GM23248 (cell line): ENCODE data around the gene SPOCK3. TPM values are rescaled to one million over a fixed set of nuclear protein-coding genes. Genes with fewer than 3 reads are reported as not detected.
"Not testable (repeated sequence)": the region's sequence is repeated elsewhere in the genome, so short reads cannot be mapped to it uniquely, and the experiment has no call there.

ENCODE experiments used
- DNase-seq: peaks from one replicate; pipeline ENCODE4 v3.0.0-alpha.2; 2015
- H2AFZ ChIP-seq: fragments of 200-600 bp; sonication (generic); 2 replicates; pipeline ENCODE4 v1.6.1; 2016; ENCODE audit warnings: antibody characterized with exemption
- H3F3A ChIP-seq: fragments of 200-600 bp; sonication (generic); 2 replicates; pipeline ENCODE4 v1.6.1; 2016; ENCODE audit warnings: mild to moderate bottlenecking, antibody characterized with exemption, mixed run types; ENCODE audit not compliant: insufficient read depth
- H3K27ac ChIP-seq: fragments of 200-600 bp; sonication (generic); 2 replicates; pipeline ENCODE4 v1.5.1; 2016; ENCODE audit warnings: mild to moderate bottlenecking
- H3K27me3 ChIP-seq: fragments of 200-600 bp; sonication (generic); replicated peaks from 2 replicates; pipeline ENCODE4 v1.6.1; 2016; ENCODE audit warnings: mild to moderate bottlenecking; ENCODE audit not compliant: insufficient read depth
- H3K36me3 ChIP-seq: fragments of 200-600 bp; sonication (generic); 2 replicates; pipeline ENCODE4 v1.6.1; 2016; ENCODE audit warnings: low read depth, mild to moderate bottlenecking
- H3K4me1 ChIP-seq: fragments of 200-600 bp; sonication (generic); 2 replicates; pipeline ENCODE4 v1.6.1; 2016; ENCODE audit warnings: mild to moderate bottlenecking; ENCODE audit not compliant: insufficient read depth
- H3K4me2 ChIP-seq: fragments of 200-600 bp; sonication (generic); one replicate; pipeline ENCODE4 v1.6.1; 2016; ENCODE audit warnings: mild to moderate bottlenecking; ENCODE audit not compliant: unreplicated experiment
- H3K4me3 ChIP-seq: fragments of 200-600 bp; sonication (generic); 2 replicates; pipeline ENCODE4 v1.5.1; 2016; ENCODE audit warnings: mild to moderate bottlenecking
- H3K79me2 ChIP-seq: fragments of 200-600 bp; sonication (generic); 2 replicates; pipeline ENCODE4 v1.6.1; 2016; ENCODE audit warnings: mild to moderate bottlenecking; ENCODE audit not compliant: insufficient read depth
- H3K9ac ChIP-seq: fragments of 200-600 bp; sonication (generic); 2 replicates; pipeline ENCODE4 v1.6.1; 2016; ENCODE audit warnings: mild to moderate bottlenecking
- H3K9me2 ChIP-seq: fragments of 200-600 bp; sonication (generic); 2 replicates; pipeline ENCODE4 v1.6.1; 2016; ENCODE audit warnings: mixed run types, mild to moderate bottlenecking, moderate library complexity; ENCODE audit not compliant: insufficient read depth
- H3K9me3 ChIP-seq: fragments of 200-600 bp; sonication (generic); one replicate; pipeline ENCODE4 v1.6.1; 2017; ENCODE audit warnings: low read depth
- H4K20me1 ChIP-seq: fragments of 200-600 bp; sonication (generic); 2 replicates; pipeline ENCODE4 v1.6.0; 2016; ENCODE audit not compliant: insufficient read depth
- EZH2 ChIP-seq: fragments of 200-600 bp; sonication (generic); IDR thresholded peaks from 2 replicates; pipeline ENCODE4 v1.6.1; 2018; ENCODE audit warnings: antibody characterized with exemption, mild to moderate bottlenecking; ENCODE audit not compliant: insufficient read depth, poor library complexity, severe bottlenecking
- EZH2phosphoT487 ChIP-seq: fragments of 200-600 bp; sonication (generic); IDR thresholded peaks from 2 replicates; pipeline ENCODE4 v1.6.1; 2018; ENCODE audit warnings: antibody characterized with exemption, moderate library complexity, mild to moderate bottlenecking, low read depth; ENCODE audit not compliant: insufficient read depth
- WGBS, 2 experiments: methylation state at CpG; one replicate each; pipeline ENCODE4 v1.1.6; 2015 to 2017; ENCODE audit warnings: low lambda C conversion rate in 2 of 2, low coverage in 1 of 2; ENCODE audit errors: missing lambda C conversion rate in 2 of 2; 5-methylcytosine and 5-hydroxymethylcytosine counted together
- in situ Hi-C: fragments of 300-500 bp; cut with MboI; formaldehyde crosslinking; loops from 2 replicates; pipeline ENCODE4 v1.15.0; 2020
- polyA plus RNA-seq: library from polyadenylated mRNA; unstranded; fragments of >200 nt; fragmentation: Nextera tagmentation; extraction: Ambion mirVana; gene quantifications from 2 replicates; pipeline ENCODE4 v1.2.1, GENCODE V29; 2016
- total RNA-seq: library from RNA; depleted of rRNA; stranded (reverse); fragments of >200 nt; shearing (Covaris generic); gene quantifications from 2 replicates; pipeline ENCODE4 v1.2.3, GENCODE V29; 2014

SPOCK3 gene
- total and polyA plus RNA-seq, 2 experiments from 2014 or later, result not detected

GRCh38 chr4:166977596-166977995 lies 256.7 kb downstream of the SPOCK3 start:
- Histone ChIP-seq H3K9ac (no peak overlapping the region), H2AFZ (no peak overlapping the region), H3K4me3 (no peak overlapping the region), H3K36me3 (no peaks in the 10 kb centered on the region), H3K4me1 (no peaks in the 10 kb centered on the region), H4K20me1 (no peaks in the 10 kb centered on the region), H3K27me3 (no peaks in the 10 kb centered on the region), H3K27ac (no peak overlapping the region), H3K9me3 (no peaks in the 10 kb centered on the region), H3F3A (no peaks in the 10 kb centered on the region), H3K4me2 (no peak overlapping the region), H3K79me2 (no peaks in the 10 kb centered on the region), H3K9me2 (no peaks in the 10 kb centered on the region)
- in situ Hi-C loops, result no loop called here
- TF ChIP-seq EZH2 (no peak), EZH2phosphoT487 (no peak)
- DNase-seq, result no peak

- H2AFZ ChIP-seq, result no peak overlapping the region
- H3K4me1 ChIP-seq, result no peaks in the 10 kb centered on the region
- no peak overlapping the region for H3K9ac ChIP-seq
- DNase-seq, result no peak
- no peaks in the 10 kb centered on the region for H3K9me2 ChIP-seq
- TF ChIP-seq EZH2phosphoT487 (no peak), EZH2 (no peak)
- no peaks in the 10 kb centered on the region for H3K9me3 ChIP-seq
- in situ Hi-C loops, result no loop called here
- no peaks in the 10 kb centered on the region for H3F3A ChIP-seq
- H3K27ac ChIP-seq, result no peak overlapping the region
- no peaks in the 10 kb centered on the region for H4K20me1 ChIP-seq
- no peaks in the 10 kb centered on the region for H3K27me3 ChIP-seq
- 0 to 3% methylated on average over 2 of the region's 2 CpGs for WGBS, 2 experiments
- H3K36me3 ChIP-seq, result no peaks in the 10 kb centered on the region
- H3K79me2 ChIP-seq, result no peaks in the 10 kb centered on the region
- H3K4me2 ChIP-seq, result no peak overlapping the region
- no peak overlapping the region for H3K4me3 ChIP-seq
Measured at GRCh38 chr4:166972071-166972470, 262.2 kb downstream of the SPOCK3 start.

GRCh38 chr4:166968219-166968618 lies 266.1 kb downstream of the SPOCK3 start:
- H3K27me3 ChIP-seq, H2AFZ ChIP-seq, H3K9me3 ChIP-seq, H3K36me3 ChIP-seq, H3K9me2 ChIP-seq, H3K27ac ChIP-seq, H3K4me1 ChIP-seq, H3K79me2 ChIP-seq, in situ Hi-C loops, DNase-seq, H4K20me1 ChIP-seq, H3K9ac ChIP-seq, H3K4me3 ChIP-seq, H3K4me2 ChIP-seq, H3F3A ChIP-seq: not testable (repeated sequence)
- WGBS, 2 experiments, result 0% methylated on average over 1 of the region's 1 CpG

DNA sequence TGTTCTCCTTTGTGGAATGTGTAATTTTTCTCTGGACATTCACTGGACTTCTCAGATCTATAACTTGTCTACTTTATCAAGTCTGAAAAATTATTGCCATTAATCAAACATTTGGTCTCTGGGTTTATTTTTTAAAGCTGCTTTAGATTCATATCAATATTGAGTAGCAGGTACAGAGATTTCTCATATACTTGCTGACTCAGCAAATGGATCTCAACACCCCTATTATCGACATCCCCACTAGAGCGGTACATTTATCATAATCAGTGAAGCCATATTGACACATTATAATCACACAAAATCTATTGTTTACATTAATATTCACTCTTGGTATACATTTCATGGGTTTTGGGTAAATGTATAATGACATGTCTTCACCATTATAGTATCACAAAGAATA lies 268.7 kb downstream of the SPOCK3 start:
- H4K20me1 ChIP-seq, result no peaks in the 10 kb centered on the region
- no peaks in the 10 kb centered on the region for H3K4me1 ChIP-seq
- WGBS, 2 experiments, result 26 to 58% methylated on average over 2 of the region's 2 CpGs
- H3K27ac ChIP-seq, result no peak overlapping the region
- TF ChIP-seq EZH2phosphoT487 (no peak), EZH2 (no peak)
- H3K79me2 ChIP-seq, result no peaks in the 10 kb centered on the region
- no peaks in the 10 kb centered on the region for H3K9me3 ChIP-seq
- no peaks in the 10 kb centered on the region for H3K27me3 ChIP-seq
- no peaks in the 10 kb centered on the region for H3K9me2 ChIP-seq
- H2AFZ ChIP-seq, result no peak overlapping the region
- H3K36me3 ChIP-seq, result no peaks in the 10 kb centered on the region
- H3F3A ChIP-seq, result no peaks in the 10 kb centered on the region
- no peak overlapping the region for H3K9ac ChIP-seq
- in situ Hi-C loops, result no loop called here
- no peak overlapping the region for H3K4me3 ChIP-seq
- no peak for DNase-seq
- H3K4me2 ChIP-seq, result no peak overlapping the region

DNA sequence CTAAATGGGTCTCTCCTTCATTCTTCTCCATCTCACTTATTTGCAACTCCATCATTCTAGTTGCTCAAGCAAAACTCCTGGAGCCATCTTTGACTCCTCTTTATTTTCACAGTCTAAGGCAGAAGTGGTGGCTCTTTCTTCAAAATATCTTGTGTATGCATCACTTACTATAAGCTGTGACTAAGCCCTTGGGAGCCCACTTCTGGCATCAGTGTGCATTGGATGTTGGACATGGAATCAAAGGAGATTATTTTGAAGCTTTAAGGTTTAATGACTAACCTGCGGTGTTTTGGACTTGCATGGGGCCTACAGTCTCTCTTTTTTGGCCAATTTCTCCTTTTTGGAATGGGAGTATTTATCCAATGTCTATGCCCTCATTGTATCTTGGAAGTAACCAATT lies 276.8 kb downstream of the SPOCK3 start:
- no peaks in the 10 kb centered on the region for H3K27me3 ChIP-seq
- H3K79me2 ChIP-seq, result no peaks in the 10 kb centered on the region
- in situ Hi-C loops, result no loop called here
- no peaks in the 10 kb centered on the region for H3K4me1 ChIP-seq
- no peaks in the 10 kb centered on the region for H3K36me3 ChIP-seq
- H3K9me2 ChIP-seq, result no peaks in the 10 kb centered on the region
- H3F3A ChIP-seq, result no peaks in the 10 kb centered on the region
- no peak overlapping the region for H3K27ac ChIP-seq
- no peak overlapping the region for H3K4me3 ChIP-seq
- TF ChIP-seq EZH2phosphoT487 (no peak), EZH2 (no peak)
- no peak overlapping the region for H2AFZ ChIP-seq
- DNase-seq, result no peak
- H3K9ac ChIP-seq, result no peak overlapping the region
- H3K9me3 ChIP-seq, result no peaks in the 10 kb centered on the region
- 20 to 31% methylated on average over 1 of the region's 1 CpG for WGBS, 2 experiments
- no peaks in the 10 kb centered on the region for H4K20me1 ChIP-seq
- H3K4me2 ChIP-seq, result no peak overlapping the region
